HL-60/S4 treated with retinoic acid at 250 ng/mL for 4 days and 3 days (cell line): Measurements from ENCODE around the gene KCNQ1.

Experiments
- in situ Hi-C: fragments of 300-500 bp; cut with MboI; formaldehyde crosslinking; loops from 2 replicates; pipeline ENCODE4 v1.7.0; 2022; ENCODE audit warnings: low sequenced_read_pairs

Gene KCNQ1

DNA sequence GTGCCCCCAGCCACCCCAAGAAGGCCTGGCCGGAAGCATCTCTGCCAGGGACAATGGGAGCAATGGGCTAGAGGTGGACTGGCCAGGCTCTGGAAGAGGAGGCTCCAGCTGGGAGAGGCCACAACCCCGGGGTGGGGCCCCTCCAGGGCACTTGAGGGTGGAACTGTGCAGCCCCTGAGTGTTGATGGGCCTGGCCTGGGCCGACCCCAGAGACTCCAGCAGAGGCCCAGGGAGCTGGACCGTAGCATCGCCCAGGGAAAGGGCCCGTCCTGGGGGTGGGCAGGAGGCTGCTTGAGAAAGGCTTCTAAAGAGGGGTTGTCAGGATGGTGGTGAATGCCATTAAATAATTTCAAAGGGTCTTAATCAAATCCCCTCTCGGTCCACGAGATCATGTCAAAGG lies 410.4 kb downstream of the KCNQ1 start:
- in situ Hi-C loops = no loop called here

DNA sequence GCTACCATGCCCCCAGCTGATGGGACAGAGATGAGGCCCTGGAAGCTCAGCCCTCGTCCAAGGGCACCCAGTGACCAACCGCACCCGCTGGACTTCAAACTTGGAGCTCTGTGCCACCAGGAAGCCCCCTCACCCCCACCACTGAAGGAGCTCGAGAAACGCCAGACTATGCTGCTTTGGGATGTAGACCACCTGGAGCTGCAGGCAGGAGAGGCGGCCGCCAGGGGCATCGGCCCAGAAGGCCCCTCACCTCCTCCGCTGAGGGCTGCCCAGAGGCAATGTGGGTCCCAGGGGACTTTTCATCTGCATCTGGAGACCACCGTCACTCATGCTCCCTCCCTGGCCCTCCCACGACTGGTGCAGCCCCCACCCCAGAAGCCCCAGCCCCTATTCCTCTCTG lies 412.5 kb downstream of the KCNQ1 start:
- in situ Hi-C loops = no loop called here

DNA sequence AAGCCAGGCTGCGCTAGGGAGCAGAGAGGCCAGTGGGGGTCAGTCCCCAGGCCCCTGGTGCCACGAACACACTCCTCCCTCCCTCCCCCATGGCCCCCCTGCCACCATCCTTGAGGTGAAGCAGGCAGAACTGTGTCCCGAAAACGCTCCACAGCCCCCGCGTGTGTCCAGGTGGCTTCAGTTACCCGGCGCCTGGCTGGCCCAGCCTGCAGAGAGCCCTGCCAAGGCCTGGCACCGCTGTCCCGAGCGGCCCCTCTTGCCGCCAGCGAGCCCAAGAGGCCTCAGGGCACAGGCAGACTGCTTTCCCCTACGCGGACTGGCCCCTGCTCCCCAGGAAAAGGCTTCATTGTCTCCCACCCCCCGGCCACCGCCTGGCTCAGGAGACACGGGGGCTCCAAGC lies 413.1 kb downstream of the KCNQ1 start:
- in situ Hi-C loops = no loop called here

DNA sequence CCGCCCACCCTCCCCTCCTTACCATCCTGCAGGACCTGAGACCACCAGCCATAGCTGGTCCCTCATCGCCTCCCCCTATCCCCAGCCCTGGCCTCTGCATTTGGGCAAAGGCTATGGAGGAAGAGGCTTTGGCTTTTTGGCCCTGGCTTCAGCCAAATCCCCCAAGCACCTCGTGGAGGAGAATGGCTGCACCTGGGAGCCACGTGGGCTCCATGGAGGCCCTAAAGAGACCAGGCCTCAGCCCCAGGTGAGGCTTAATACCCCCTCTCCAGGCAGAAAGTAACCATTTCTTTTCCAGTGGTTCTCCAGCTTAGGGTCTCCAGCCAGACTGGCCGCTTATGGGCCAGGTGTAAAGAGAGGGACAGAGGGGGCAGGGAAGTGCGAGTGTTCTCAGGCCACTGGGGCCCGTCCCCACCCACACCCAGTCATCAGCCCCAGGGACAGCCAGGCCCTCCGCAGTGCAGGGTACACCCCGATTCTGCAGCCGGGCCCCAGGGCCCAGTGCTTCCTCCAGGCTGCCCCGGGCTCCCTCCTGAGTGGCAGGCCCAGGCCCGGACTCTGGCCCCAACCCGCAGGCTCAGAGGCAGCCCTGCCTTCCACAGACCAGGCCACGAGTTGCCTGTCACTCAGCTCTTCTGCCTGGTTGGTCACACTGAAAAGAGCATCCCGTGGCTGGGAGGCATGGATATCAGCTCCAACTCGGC lies 414.3 kb downstream of the KCNQ1 start:
- in situ Hi-C loops = no loop called here

DNA sequence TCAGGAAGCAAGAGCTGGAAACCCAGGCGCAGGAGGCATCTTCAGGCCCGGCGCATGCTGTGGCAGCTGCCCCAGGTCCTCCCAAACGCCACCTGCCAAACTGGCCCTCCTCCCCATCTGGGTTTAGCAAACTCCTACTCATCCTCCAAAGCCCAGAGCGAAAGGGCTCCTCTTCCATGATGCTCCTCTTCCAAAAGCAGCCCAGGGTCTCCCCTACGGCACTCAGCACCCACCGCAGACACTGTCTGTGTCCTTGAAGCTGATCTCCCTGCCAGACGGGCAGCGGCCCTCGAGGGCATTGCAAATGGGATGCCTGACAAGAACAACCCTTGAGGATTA lies 414.9 kb downstream of the KCNQ1 start:
- in situ Hi-C loops = no loop called here

DNA sequence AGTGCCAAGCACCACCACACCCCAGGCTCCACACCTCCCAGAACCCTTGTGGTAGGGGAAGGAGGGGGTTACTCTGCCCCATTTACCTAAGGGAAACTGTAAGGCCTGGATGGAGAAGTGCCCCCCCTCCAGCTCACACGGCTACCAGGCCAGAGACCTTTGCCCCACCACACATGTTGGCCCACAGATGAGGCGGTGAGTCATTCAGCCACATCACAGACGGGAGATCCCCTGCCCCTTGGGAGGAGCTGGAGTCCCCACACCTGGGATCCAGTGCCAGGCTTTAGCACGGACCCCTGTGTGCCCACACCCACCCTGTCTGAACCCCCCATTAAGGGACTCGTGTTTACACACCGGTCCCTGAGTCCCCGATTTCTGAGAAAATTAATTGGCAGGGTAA lies 415.8 kb downstream of the KCNQ1 start:
- in situ Hi-C loops = no loop called here

DNA sequence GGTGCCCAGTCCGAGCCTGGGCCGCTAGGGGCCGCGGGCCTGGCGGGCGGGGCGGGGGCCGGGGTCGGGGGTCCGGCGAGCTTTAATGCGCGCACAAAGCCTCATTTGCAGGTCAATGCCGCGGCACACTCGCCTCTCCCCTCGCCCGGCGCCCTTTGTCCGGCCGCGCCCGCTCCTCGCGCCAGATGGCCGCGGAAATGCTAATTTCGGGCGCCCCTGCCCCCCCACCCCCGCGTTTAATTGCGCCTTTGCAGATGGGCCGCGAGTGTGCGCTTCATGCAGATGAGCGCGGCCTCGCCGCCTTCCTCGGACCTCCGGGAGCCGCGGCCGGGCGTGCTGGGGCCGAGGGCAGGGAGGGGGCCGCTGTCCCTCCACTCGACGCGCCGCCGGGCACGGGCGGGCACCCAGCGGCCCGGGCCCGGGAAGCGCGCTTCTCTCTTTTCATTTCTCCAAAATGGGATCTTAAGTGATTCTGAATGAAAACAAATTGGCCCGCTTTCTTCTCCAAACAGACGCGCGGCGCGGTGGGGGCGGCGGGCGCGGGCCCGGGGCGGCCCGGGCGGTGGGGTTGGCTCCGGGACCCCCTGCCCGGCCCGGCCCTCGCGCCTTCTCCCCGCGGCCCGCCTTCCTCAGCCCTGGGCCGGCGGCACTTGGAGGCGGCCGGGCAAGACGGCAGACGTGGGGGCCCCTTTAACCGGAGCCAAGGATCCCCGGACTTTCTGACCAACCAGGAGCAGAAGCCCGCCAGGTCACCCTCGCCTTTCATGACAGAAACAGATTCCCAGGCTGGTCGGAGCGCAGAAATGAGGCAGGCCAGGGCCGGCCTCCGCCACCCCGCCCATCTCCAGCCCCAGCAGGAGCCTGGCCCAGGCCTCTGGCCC lies 417.8 kb downstream of the KCNQ1 start:
- in situ Hi-C loops = no loop called here

DNA sequence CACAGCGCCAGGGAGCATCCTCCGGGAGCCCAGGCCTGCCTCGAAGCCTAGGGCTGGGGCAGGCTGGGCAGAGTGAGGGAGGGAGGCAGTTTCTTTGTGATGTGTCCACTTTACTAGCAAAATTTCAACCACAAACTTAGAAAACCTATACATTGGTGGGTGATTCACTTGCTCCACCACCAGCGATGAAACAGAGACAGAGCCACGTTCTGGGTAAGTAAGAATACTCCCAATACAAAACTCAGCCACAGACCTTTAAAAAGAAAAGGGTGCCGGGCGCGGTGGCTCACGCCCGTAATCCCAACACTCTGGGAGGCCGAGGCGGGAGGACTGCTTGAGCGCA lies 418.4 kb downstream of the KCNQ1 start:
- in situ Hi-C loops = no loop called here

DNA sequence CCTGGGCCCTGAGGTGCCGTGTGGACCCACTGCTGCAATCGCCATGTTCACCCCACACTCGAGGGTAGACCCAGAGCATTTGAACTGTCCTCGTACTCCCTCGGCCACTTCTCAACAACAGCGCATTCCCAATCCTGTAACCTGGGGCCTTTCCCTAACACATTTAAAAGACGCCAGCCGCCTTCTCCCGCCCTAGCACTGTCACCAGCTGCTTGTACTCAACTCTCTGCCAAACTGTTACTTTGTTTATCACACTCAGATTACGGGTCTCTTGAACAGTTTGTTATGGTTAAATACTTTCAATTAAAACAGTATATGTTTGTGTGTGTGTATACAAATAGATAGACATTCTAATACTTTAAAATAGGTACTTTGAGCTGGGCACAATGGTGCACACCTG lies 420.1 kb downstream of the KCNQ1 start:
- in situ Hi-C loops = no loop called here

DNA sequence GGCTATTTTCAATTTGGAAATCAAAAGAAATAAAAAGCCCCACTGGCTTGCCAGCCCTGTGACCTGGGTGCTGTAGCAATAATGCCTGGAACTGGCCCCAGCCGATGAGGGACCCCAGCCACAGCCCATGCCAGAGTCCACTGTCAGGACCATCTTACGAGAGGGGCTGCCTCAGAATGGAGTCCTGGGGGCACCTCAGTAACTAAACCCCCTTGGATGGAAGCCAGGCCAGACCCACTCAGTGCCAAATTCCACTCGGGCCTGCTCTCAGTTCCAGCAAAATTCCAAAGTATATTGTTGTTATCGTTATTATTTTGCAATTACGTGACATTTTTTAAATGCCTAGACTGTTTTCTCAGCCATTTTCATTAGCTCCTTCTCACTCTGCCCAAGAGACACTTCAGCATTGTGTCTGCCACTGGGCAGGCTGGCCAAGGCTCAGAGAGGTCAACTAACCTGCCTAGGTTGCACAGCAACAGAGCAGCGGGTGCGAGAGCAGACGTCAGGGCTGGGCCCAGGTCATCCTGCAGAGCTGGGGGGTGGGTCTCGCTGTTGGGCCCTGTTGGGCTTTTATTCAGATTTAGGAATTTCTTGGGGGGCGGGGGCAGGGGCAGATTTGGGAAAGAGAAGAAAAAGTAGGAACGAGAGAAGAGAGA lies 421.2 kb downstream of the KCNQ1 start:
- in situ Hi-C loops = no loop called here

DNA sequence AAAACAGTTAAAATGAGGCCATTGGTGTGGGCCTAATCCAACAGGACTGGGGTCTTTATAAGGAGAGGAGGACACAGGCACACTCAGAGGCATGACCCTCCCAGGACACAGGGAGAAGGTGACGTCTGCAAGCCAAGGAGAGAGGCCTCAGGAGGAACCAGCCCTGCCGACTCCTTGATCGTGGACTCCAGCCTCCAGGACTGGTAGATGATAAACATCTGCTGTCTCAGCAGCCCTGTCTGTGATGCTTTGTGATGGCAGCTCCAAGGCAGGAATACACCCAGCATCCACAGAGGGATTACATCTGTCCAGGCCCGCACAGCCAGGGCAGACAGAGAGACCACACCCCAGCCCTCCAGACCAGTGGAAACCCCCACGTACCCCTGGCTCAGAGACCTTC lies 422.3 kb downstream of the KCNQ1 start:
- in situ Hi-C loops = no loop called here

DNA sequence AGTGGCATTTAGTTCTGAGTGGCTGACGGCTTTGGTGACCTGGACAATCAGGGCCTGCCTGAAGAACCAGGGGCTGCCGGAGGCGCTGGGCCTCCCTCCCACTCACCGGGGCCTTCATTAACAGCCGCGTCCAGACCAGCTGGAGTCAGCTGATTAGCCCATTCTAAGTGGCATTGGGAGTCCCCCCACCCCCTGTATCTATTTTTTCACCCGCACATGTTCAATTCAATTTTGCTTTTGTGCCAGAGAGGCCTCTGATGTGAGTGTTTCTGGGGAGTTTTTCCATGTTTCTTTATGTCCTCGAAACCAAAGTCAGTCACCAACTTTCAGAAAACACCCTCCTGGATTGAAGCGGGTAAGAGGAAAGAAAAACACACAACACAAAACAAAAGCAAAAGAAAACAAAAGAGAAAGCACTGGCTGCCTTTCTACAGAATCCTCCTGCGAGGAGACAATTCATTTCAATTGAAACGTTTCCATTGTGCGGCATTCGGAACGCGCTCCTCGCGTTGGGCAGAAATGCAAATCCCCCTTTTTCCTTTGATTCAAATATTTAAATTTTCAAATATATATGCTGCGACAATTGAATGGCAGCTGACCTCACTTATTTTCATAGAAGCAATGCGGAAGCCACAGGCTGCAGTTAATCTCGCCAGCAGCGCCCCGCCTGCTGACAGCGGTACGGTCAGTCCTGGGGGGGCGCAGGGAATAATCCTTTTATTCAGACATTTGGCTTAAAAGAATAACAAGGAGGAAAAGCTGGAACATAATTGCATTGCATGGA lies 423.1 kb downstream of the KCNQ1 start:
- in situ Hi-C loops = no loop called here

DNA sequence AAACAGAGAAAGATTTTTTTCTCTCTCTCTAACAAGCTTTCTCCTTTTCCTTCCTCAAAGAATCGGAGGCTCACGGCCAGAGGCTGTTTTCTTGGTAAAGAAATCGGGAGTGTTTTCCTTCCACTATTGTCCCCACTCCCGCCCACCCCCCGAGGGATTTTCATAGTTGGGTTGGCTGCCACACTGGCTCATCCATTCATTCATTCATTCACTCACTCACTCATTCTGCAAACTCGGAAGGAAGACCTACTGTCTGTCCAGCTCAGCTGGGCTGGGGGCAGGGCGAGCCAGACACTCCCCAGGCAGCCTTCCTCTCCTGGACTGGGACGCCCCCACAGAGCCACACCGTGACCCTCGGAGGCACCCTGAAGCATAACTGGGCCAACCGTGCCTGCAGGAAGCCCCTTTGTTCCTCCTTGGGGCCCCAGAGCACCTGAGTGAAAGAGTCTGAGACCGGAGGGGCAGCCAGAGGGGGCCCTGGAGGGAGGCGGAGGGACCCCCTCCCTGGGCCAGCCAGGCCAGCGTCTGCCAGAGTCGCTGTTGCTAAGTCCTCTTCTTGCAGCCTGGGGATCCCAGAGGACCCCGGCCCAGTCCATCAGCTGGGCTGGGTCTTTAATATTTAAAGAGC lies 423.8 kb downstream of the KCNQ1 start:
- in situ Hi-C loops = no loop called here

DNA sequence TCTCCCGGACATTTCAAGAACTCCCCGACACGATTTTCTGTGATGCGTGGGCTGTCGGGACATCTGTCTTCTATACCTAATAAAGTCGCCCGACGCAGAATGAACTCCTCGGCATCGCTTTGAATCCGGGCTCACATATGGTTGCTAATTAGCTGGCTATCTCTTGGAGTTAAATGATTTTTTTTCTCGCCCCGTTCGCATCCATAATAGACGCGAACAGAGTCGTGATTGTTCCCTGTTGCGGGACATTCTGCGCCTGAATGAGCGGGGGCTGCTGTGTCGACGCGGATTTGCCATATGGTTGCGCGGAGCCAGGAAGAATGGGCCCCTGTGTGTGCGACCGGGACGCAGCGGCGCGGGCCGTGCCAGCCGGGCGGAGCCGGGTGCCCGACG lies 424.3 kb downstream of the KCNQ1 start:
- in situ Hi-C loops = no loop called here

DNA sequence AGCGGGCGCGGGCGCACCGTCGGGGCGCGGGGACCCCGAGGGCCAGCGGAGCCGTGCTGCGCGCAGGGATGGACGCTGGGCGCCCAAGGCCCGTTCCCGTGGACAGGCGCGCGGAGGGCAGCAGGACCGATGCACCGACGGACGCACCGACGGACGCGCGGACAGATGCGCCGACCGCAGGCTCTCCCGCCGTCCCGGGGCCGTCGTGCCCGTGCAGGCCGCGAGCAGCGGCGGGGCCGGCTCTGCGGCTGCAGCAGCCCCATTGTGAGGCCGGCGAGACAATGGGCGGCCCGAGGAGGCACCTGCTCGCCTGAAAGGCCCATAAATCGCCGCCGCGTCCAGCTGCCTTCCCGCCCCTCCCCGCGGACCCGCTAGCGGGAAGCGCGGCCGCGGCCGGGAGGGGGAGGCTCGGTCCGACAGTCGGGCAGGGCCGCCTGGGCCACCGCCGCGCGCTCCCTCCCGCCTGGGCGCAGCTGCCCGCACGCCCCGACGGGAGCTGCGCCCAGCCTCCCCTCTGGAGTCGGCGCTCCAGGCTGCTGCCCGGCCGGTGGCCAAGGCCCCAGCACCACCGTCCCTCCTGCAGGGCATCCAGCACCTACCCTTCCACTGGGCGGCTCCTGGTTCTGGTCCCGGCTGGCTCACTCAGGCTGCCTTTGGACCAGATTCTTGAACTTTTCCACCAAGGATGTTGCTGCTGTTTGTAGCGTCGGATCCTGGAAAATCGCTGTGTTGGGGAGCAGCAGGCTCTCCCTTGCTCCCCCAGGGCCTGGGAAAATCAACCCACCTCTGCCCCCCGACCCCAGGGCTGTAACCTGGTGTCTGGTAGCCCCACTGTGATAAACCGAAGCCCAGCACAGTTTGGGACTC lies 425.0 kb downstream of the KCNQ1 start:
- in situ Hi-C loops = no loop called here

DNA sequence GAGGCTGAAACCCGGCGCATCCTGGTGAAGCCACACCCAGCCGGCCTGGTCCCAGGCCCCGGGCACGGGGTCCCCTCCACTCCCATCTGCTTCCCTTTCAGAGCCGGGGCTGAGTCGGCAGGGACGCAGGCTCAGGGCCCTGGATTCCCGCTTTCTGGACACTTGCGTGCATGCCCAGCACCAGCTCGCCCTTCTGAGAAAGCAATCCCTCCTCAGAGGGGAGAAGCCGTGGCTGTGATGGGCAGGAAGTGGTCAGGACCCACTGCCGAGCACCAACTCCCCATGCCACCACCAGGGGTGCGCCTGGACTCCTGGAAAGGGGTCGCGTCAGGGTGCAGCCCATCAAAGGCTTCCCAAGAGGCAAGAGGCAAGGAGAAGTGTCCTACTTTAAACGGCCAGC lies 425.7 kb downstream of the KCNQ1 start:
- in situ Hi-C loops = no loop called here

DNA sequence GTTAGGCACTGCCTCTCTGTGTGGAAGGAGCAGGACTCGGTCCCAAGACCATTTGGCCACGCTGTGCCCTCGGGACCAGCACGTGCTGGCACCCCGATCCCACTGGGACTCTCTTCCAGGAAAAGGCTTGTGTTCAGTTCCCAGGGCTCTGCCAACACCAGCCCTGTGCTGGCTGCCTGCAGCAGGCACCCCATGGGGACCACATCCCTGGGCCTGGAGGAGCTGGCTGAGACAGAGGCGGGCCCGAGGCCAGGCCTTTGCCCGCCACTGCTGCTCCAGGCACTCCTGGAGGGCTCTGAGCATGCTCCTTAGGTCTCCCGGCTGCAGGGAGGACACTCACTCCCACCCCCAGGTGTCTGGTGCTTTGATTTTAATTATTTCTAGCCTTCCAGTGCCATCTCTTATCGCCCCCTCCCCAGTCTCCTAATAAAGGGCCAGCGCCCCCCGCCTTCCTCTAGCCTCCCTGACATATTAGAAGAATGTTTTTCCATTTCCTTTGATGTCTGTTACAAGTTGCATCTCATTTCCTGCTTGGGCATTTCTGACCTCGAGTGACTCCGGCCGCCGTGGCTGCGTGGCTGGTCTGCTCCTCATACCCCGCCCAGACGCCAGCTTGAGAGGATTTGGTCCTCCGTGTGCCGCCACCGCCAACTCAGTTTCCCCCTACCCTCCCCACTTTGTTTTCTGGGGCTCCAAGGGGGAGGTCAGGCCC lies 426.3 kb downstream of the KCNQ1 start:
- in situ Hi-C loops = no loop called here

DNA sequence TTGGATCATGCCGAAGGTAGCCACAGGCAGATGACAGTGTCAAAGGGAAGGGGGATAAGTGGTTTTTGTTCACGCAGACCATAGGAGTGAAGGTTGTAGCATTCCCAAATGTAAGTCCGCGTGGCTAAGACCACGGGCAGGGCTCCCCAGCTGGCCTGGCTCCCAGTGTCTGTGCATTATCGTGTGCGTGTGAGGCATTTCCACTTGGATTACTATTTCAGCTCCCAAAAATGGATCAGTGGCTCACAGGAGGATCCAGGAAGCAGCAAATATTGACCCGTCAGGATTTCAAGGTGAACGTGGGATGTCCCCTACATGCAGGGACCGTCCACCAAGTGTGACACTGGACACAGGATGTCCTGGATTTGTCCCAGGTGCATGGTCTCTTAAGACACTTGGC lies 430.2 kb downstream of the KCNQ1 start:
- in situ Hi-C loops = loop anchor here (25.0 kb wide), 1 partner anchor 688 kb away; no protein-coding TSS in a partner anchor

DNA sequence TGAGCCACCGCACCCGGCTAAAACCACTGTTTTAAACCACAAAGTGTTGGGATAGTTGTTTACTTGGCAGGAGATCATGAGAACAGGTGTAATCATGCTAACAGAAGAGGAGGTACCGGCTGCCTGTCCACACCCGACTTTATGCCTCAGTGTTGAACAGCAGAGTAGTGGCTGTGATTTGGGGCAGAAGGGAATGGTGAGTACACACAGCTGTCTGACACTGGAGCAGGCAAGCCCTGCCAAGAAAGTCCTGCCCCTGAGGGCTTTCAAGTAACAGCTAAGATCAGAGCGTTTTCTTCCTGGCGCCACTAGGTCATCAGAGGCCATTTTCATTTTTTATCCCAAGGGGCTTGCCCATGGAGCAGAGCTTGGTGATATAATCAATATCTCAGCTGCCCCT lies 432.7 kb downstream of the KCNQ1 start:
- in situ Hi-C loops = loop anchor here (25.0 kb wide), 1 partner anchor 690 kb away; no protein-coding TSS in a partner anchor
